SH-SY5Y (cell line): ENCODE results near the gene PCSK9.

Experiments
- GATA2 ChIP-seq: IDR thresholded peaks from 2 replicates; pipeline ENCODE4 v1.6.1; 2011; ENCODE audit warnings: mild to moderate bottlenecking, low read depth, low read length
- GATA3 ChIP-seq: IDR thresholded peaks from 2 replicates; pipeline ENCODE4 v1.6.1; 2011; ENCODE audit warnings: low read depth, mild to moderate bottlenecking, low read length, moderate library complexity

PCSK9 gene

DNA sequence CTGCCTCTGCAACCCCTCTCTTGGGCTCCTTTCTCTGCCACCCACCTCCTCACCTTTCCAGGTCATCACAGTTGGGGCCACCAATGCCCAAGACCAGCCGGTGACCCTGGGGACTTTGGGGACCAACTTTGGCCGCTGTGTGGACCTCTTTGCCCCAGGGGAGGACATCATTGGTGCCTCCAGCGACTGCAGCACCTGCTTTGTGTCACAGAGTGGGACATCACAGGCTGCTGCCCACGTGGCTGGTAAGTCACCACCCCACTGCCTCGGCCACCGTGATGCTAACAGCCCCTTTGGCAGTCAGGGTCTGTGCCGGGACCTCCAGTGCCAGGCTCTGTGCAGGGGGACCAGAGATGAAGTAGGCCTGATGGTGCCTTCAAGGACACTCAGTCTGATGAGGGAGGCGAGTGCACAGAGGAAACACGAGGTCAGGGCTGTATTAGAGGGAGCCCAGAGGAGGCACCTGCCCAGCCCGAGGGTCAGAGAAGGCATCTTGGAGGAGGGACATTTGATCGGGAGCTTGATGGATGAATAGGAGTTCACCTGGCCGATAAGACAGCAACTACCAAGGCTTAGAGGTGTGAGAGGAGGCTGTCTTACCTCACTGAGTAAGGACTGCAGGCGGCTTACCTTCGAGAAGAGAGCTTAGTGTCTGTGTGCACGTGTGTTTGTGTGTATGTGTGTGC, 18.1 kb downstream of the PCSK9 start:
- TF ChIP-seq GATA2 (no peak), GATA3 (no peak)

DNA sequence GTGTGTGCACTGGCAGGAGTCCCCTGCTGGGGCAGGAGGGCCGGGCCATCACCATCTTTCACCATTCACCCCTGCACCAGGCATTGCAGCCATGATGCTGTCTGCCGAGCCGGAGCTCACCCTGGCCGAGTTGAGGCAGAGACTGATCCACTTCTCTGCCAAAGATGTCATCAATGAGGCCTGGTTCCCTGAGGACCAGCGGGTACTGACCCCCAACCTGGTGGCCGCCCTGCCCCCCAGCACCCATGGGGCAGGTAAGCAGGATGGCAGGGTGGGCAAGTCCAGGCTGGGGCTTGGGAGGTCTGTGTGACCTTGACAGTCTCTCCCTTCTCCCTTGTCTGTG, 18.6 kb downstream of the PCSK9 start:
- no peak for TF ChIP-seq GATA3
- TF ChIP-seq GATA2: no peak

DNA sequence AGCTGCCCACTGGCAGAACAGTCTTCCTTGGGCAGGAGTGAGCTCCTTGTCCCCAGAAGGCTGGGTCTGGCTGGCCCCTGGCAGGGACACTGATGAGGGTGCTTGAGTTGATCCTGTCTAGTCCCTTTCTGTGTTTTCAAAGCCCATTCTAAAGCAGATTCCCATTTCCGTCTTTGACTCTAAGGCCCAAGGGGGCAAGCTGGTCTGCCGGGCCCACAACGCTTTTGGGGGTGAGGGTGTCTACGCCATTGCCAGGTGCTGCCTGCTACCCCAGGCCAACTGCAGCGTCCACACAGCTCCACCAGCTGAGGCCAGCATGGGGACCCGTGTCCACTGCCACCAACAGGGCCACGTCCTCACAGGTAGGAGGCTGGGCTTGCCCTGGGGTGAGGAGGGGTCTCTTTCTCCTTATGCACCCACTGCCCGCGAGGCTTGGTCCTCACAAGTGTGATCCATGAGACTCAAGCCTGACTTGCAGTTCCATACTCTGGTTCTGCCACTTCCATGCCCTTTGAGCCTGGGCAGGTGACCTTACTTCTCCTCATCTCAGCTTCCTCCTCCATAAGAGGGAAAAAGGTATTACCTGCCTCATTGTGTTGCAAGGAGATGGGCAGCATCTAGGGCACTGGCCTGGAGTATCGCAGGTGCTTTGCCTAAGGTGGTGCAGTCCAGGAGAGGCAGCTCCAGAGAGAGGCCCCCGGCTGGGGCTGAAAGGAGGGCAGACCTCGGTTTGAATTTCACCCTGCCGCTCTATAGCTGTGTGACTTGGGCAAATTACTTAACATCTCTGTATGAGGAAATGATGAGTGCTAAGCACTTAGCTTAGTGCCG, 20.2 kb downstream of the PCSK9 start:
- TF ChIP-seq GATA2: no peak
- TF ChIP-seq GATA3: no peak

DNA sequence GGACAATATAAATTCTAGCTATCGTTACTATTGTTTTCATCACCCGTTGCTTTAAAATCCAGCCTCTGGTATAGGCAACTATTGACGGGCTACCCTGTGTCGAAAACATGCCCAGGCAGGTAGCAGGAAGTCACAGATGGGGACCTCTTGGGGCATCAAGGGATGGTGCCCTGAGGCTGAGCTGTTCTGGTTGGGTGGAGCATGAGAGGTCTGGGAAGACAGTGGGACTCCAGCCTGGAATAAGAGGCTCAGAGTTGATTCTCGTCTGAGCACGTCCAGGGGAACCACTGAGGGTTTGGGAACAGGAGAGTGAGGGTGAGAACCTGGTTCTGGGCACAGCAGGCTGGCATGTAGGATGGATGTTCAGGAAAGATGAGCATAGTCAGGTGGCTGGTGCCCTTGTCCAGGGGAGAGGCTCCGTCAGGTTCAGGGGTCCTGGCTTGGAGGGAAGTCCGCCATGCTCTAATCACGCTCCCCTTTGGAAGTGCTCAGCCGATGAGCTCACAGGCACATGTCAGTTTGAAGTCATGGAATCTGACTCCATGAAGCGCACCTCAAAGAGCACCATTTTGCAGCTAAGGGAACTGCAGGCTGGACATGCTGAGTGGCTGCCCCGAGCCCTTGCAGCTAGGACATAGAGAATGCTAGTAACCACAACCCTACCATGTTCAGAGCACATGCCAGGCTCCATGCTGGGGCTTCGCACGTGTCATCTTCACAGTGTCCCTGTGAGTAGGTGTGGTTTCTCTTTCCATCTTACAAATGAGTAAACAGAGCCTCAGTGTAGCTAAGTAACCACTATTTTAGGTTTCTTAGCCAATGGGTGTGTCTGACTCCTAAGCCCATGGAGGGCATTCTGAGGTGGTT, 21.0 kb downstream of the PCSK9 start:
- TF ChIP-seq GATA2: no peak
- no peak for TF ChIP-seq GATA3

DNA sequence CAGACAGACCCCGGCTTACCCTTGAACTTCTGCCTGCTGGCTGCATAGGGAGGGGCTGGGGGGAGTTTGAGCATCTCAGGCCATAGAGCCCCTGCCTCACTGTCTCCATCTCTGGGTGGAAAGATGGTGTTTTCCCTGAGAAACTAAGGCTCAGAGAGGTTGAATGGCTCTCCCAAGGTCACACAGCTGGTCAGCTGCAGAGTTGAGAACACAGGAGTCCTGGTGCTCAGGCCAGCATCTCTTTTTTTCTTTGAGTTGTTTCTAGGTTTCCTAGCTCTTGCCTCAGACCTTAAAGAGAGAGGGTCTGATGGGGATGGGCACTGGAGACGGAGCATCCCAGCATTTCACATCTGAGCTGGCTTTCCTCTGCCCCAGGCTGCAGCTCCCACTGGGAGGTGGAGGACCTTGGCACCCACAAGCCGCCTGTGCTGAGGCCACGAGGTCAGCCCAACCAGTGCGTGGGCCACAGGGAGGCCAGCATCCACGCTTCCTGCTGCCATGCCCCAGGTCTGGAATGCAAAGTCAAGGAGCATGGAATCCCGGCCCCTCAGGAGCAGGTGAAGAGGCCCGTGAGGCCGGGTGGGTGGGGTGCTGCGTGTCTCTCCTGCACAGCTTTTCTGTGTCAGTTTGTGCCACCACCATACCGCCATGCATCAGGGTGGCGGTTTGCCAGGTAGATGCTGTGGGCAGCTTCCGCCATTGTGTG, 21.8 kb downstream of the PCSK9 start:
- TF ChIP-seq GATA2 (no peak), GATA3 (no peak)

DNA sequence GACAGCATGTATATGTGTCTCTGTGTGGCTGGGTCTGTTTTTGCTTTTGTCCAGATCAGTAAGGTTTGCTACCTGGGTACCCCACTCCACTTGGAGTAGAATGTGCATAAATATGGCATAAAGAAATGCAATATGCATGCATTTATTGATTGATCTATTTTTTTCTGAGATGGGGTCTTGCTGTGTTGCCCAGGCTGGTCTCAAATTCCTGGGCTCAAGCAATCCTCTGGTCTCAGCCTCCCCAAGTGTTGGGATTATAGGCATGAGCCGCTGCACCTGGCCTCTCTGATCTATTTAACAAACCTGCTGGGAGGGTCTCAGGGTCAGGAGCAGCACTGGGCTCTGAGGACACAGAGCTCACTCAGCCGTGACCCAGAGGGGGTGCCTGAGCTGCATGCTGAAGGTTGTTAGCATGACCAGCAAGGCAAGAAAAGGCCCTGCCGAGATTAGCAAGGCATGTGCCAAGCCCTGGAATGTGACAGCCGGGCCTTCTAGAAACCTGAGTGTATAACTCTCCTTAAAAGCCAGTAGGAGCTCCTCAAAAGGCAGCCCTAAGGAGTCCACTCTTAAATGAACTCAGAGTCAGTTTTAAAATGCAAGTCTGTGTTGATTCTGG, 22.5 kb downstream of the PCSK9 start:
- TF ChIP-seq GATA2 (no peak), GATA3 (no peak)

DNA sequence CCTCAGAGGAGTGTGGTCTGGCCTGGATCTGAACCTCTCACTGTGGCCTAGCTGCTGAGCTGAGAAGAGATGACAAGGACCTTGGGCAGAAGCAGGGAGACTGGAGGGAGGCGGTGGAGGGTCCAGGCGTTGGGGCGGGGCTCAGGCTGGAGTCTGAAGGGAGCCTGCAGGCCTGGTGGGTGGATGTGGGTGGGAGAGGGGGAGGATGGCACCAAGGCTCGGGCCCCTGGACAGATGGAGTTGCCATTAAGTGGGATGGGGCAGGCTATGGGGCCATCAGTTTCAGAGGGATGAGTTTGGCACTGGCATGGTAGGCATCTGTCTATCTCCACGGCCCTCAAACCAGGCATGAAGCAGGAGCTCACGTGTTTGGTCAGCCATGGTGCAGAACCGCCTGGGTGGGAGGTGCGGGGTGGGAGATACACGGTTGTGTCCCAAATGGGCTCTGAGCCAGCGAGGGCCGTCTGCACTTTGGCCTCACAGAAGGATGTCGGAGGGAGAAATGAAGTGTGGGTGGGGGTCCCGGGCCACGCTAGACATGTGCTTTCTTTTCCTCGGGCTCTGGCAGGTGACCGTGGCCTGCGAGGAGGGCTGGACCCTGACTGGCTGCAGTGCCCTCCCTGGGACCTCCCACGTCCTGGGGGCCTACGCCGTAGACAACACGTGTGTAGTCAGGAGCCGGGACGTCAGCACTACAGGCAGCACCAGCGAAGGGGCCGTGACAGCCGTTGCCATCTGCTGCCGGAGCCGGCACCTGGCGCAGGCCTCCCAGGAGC, 23.6 kb downstream of the PCSK9 start:
- no peak for TF ChIP-seq GATA3
- TF ChIP-seq GATA2: no peak

DNA sequence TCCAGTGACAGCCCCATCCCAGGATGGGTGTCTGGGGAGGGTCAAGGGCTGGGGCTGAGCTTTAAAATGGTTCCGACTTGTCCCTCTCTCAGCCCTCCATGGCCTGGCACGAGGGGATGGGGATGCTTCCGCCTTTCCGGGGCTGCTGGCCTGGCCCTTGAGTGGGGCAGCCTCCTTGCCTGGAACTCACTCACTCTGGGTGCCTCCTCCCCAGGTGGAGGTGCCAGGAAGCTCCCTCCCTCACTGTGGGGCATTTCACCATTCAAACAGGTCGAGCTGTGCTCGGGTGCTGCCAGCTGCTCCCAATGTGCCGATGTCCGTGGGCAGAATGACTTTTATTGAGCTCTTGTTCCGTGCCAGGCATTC, 24.2 kb downstream of the PCSK9 start:
- TF ChIP-seq GATA3 (no peak), GATA2 (no peak)

DNA sequence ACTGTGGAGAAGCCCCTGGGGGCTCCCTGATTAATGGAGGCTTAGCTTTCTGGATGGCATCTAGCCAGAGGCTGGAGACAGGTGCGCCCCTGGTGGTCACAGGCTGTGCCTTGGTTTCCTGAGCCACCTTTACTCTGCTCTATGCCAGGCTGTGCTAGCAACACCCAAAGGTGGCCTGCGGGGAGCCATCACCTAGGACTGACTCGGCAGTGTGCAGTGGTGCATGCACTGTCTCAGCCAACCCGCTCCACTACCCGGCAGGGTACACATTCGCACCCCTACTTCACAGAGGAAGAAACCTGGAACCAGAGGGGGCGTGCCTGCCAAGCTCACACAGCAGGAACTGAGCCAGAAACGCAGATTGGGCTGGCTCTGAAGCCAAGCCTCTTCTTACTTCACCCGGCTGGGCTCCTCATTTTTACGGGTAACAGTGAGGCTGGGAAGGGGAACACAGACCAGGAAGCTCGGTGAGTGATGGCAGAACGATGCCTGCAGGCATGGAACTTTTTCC, 24.8 kb downstream of the PCSK9 start:
- TF ChIP-seq GATA2 (no peak), GATA3 (no peak)

DNA sequence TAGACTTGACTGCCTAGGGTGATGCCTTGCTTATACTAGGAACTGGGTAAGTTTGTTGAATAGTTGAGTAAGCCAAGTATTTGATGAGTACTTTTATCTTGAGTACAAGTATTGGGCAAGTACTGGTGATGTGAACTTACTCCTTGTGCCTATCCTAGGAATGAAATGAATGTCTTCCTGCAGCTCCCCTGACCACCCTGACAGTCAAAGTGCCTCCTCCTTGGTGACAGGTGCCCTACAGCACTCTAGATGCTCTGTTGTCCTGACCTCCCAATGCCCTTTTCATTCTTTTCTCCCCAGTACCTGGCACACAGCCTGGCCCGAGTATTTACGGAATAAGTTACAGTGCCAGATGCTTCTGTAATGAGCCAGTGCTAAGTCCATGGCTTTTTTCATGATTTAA, 25.5 kb downstream of the PCSK9 start:
- TF ChIP-seq GATA2: no peak
- no peak for TF ChIP-seq GATA3

DNA sequence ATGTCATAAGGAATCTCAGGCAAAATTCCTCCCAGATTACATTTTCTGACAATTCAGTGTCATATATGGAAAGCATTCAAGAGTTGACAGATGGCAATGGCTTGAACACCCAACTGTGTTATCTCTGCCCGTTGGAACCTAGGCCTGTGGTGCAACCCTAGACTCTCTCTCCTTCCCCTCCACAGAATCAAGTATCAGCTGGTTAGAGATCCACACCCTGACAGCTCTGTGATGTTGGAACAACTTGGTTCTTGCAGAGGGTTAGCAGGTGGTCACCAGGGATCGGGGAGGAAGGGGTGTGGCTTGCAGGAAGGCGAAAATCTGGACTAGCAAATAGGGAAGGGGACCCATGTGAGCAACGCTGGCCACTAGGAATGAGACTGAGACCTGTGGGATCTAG, 26.3 kb downstream of the PCSK9 start:
- no peak for TF ChIP-seq GATA2
- TF ChIP-seq GATA3: no peak

DNA sequence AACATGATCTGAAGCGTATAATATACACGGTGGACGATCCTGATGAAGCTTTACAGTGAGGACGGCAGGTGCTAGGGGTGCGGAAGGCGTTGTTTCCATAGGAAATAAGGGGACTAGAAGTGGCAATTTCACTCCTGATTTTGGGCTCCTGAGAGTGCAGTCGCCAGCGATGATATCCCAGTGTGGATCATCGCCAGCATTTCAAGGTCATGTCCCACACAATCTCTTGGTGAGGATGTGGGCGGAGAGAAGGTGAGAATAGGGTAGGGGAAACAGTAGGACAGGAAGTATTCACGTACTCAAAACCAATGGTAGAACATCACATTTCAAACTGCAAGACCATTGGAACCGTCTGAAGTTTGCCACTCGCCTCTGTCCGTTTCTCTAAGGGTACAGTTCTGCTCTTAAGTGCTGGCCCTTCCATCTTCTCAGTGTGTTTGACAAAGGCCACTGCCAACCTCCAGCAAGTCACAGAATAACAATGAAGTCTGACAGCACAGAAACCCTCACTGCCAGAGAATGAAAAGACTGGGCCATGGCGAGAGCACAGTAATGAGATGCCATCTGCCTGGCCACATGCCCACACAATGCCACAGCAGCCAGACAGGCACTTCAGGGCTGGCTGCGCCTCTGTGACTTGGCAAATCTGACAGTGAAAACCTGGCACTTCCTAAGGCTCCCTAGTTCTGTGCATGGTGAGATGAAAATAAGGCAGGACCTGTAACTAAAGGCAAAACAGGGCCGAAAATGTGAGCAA, 27.9 kb downstream of the PCSK9 start:
- no peak for TF ChIP-seq GATA2
- no peak for TF ChIP-seq GATA3
